RPMI7951 (cell line): ENCODE results near the gene IGIP. TPM values are rescaled to one million over a fixed set of nuclear protein-coding genes. Genes with fewer than 3 reads are reported as not detected.
"Not testable (repeated sequence)": the region's sequence is repeated elsewhere in the genome, so short reads cannot be mapped to it uniquely, and the experiment has no call there.

ENCODE experiments used
- DNase-seq: peaks from one replicate; pipeline ENCODE4 v3.0.0-alpha.2; 2012; ENCODE audit warnings: low read depth
- total RNA-seq: library from RNA; depleted of rRNA; stranded (reverse); fragments of >200 nt; shearing (Covaris generic); gene quantifications from 2 replicates; pipeline ENCODE4 v1.2.3, GENCODE V29; 2014

IGIP gene
- total RNA-seq, 1 experiment from 2014 or later: 5.2 TPM

- DNase-seq: no peak
Measured at GRCh38 chr5:140141241-140141640, 15.5 kb downstream of the IGIP start.

DNA sequence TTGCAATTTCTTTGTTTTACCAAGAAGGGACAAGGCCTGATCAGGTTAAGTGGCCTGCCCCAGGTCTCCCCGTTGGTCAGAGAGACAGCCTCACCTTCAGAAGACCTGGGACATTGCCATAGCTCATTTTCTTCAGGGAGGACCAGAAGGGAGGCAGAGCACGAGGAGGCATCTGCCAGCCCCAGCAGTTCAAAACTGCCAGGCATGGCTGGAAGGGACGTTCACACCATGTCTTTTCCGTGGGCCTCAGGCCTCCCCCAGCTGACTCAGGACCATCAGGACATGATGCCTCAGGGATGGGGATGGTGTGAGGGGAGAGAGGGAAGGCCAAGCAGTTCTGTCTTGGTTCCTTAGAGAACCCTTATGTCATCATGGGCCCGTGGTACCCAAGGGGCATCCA lies 16.5 kb downstream of the IGIP start:
- no peak for DNase-seq

DNA sequence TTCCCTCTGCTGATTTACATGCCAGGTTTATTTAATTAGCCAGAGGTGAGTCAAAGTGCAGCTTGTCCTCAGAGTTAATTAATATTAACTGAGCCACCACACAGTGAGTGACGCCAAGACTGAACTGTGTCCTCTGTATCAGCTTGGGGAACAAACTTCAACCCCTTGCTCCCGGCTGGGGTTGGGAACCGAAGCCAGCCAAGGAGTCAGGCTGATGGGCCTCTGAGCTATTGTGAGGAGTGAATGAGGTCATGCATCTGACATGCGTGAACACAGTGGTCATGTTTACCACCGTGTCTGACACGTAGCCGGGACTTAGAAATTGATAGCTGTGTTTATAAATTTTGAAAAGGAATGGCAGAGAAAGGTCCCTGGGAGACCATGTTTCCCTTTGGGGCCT lies 17.1 kb downstream of the IGIP start:
- DNase-seq: no peak

DNA sequence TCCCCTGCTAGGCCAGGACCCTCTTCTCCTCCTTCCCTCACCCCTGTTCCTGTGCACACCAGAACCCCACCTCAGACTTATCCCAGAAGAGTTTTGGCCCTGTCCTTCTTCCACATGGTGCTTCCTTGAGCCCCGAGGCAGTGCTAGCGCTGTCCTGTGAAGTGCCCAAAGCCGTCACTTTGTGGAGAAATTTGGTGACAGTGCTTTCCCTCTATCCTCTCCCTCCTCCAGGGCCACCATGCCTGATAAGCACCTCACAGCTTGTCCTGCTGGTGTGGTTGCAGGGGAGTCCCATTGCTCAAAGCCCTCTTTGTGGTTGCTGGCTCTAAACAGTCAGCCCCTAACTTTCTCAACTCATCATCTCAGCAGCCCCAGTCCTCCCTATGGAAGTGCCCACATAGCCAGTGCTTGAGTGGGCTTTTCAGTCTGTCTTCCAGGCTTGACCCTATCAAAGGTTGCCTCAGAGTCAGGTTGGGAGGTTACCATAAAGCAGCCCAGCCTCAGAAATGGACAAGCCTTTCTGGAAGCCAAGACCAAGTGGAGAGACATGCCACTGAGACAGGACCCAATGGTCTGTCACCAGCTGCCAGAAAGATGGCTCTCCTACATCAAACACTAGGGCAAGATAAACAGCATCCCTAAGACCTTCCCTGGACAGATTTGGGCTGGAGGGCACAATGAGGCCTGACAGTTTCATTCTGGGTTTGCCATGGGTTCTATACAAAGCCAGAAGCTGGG lies 18.0 kb downstream of the IGIP start:
- no peak for DNase-seq

GRCh38 chr5:140145256-140145655 lies 19.5 kb downstream of the IGIP start:
- DNase-seq: no peak

DNA sequence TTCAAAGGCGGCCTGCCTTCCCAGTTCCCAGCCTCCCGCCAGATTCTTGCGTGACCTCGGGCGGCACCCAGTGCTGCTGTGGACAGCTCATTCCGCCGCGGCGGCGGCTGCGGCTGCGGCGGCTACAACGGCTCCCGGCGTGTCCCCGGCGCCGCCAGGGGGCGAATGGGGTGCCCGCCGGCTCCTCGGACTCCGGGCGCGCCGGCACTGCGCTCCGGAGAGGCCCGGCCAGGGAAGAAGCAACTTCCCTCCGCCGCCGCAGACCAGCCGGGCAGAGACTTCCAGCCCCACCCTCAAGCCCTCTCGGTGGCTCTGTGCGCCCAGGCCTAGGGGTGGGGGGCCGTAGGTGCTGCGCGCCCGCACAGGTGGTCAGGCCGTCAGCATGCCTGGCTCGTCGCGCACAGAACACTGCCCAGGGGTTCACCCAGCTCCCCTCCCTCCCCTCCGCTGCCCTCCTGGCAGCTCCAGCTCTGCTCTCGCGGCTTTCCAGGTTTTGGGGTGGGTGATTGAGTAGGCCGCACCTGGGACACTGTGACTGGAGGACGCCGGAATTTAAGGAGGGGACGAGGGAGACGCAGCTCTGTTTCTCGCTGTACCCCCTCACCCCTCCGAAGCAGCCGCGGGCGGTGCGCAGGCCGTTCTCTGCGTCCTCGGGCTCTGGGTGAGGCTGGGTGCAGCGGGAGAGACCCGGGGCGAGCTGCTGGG lies 20.2 kb downstream of the IGIP start:
- DNase-seq: peak; percentile 66

GRCh38 chr5:140146523-140146842 lies 20.7 kb downstream of the IGIP start:
- no peak for DNase-seq

- DNase-seq: no peak
Measured at GRCh38 chr5:140147460-140147859, 21.7 kb downstream of the IGIP start.

DNA sequence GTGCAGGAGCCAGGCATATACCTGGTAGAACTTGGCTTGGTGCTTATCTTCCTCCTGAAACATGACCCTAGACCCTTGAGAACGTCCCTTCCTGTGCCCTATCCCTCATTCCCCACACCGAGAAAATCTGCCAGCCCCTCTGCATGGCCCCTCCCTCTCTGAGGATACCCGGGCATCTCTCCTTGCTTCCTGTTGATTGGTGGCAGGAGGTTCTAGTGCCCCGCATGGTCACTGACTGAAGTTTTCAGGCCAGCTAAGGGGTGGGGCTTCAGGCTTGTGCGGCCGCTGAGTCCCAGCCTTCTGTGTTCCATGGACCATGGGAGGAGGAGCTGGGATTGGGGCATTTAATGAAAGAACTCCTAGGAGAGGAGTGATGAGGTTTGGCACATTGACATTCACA lies 22.8 kb downstream of the IGIP start:
- DNase-seq: no peak

DNA sequence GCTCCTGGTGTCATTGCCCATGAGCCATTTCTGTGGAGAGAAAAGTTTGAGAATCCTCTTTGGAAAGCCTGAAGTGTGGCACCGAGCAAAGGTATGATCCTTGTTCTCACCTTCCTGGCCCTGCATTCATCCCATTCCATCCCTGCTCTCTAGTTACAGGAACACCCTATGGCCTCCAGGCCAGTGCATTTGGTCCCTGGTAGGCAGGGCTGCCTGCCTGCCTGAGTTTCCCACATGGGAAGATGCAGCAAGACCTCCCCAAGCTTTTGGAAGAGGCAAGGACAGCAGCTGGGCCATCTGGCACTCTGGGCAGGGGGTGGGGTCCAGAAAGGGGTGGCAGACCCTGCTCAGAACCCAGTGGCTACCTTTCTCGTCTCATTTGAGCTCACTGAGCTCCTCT lies 24.5 kb downstream of the IGIP start:
- DNase-seq: no peak

DNA sequence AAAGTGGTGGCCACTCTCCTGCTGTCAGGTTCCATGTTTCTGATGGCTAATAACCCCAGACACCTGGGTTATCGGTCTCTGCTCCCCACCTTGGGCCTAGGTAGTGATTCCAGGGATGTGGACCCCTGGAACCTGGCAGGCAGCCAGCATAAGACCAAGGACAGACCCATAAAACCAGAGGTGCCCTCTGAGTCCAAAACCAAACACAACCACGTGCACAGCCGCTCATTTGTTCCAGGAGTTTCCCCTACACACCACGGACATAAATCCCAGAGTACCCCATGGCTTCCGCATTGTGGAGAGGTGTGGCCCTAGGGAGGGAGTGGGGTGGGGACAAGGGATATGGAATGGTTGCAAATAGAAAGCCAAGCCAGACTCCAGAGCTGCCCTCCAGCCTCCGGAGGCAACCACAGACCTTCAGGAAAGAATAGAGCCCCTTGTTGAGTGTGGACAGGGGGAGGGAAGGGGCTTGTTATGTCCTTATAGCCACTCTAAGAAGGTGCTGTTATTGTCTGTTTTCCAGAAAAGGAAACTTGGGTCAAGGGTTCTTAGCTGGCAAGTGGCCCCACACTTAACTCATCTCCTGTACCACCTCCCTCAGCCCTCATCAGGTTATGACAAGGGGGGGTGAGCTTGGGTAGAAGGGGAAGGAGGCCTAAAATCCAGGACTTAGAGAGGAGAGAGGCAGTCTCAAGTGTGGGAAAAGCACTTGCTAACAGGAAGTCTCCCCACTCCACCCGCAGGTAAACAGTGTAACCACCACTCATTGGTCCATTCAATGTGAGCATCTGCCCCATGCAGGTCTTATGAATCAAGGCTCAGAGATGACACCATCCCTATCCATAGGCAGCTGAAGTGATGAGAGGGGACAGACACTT lies 25.6 kb downstream of the IGIP start:
- DNase-seq: no peak

GRCh38 chr5:140152022-140152999 lies 26.6 kb downstream of the IGIP start:
- no peak for DNase-seq

DNA sequence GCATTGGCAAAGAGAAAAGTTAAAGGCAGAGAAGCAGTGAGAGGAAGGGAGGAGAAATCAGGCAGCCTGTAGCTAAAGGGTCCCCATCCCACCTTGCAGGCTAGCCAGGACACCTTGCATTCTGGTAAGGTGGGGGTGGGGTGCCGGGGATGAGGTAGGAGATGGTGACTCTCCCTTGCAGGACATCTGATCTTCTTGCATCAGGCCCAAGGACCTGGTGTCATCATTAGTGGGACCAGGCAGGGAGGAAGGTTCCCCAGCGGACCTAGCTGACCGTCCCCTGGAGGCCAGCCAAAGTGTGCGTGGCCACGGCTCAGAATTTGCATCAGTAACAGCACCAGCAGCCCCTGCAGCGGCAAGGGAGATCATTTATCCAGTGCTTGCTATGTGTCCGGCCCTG lies 27.5 kb downstream of the IGIP start:
- DNase-seq: no peak

DNA sequence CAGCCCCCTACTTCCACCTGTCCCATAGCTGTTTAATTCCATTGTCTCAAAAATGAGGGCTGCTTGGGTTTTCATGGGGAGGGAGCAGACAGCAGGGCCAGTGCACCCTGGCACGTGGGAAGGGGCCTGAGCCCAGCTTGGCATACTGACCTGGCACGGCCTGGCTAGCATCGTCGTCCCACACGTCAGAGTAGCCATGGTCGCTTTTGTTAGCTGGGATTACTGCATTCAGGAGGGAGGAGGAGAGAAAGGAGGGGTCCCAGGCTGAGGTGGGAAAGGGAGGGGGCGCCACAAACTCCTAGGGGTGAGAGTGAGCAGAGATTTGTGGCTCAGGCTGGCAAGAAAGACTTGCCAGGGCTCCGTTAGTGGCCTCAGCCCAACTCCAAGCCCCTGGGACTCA lies 28.2 kb downstream of the IGIP start:
- DNase-seq: no peak

- not testable (repeated sequence) for DNase-seq
Measured at GRCh38 chr5:140154710-140155381, 29.1 kb downstream of the IGIP start.

- peak; percentile 76 for DNase-seq
Measured at GRCh38 chr5:140157032-140157781, 31.5 kb downstream of the IGIP start.

DNA sequence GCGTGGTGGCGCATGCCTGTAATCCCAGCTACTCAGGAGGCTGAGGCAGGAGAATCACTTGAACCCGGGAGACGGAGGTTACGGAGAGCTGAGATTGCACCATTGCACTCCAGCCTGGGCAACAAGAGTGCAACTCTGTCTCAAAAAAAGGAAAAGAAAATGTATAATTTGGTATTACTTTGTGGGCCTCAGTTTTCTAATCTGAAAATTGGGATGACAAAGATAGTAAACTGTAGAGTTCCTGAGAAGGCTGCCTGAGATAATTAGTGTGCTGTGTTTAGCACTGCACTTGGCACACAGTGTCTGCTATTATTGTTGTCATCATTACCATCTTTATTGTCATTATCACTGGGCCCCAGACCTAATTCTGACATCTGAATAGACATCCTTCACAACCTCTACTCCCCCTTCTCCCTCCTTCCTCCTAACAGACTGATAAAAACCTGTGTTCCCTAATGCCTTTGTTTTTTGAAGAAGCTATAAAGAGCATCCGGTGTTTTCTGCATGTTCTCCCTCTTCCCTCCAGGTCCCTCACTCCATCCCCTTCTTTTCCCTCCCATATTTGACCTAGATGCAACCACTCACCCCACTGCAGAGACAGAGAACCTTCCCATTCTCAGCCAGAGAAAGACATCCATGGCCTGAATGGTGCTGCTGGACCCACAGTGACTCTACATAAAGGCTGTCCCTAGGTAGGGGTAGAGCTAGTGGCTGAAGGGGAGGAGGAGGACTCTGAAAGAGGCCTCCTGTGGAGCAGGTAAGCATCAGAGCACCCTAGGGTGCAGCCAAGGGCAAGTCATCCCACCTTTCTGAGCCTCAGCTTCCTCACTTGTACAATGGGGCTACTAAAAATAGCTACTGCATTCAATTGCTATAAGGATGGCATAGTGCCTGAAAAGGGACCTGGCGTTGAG lies 33.5 kb downstream of the IGIP start:
- DNase-seq: no peak

- DNase-seq: no peak
Measured at GRCh38 chr5:140162275-140162674, 36.5 kb downstream of the IGIP start.

- DNase-seq: no peak
Measured at GRCh38 chr5:140162781-140163180, 37.0 kb downstream of the IGIP start.
